Ectodermal cell (in vitro differentiated cells): ENCODE measurements around the gene RAB31.

Source experiments
- H3K27ac ChIP-seq: 2 replicates; pipeline ENCODE4 v1.7.0; 2013; ENCODE audit warnings: mild to moderate bottlenecking, low read depth, low read length; ENCODE audit not compliant: insufficient read depth, poor library complexity, severe bottlenecking
- H3K27me3 ChIP-seq: 2 replicates; pipeline ENCODE4 v1.7.0; 2013; ENCODE audit warnings: mild to moderate bottlenecking, low read length; ENCODE audit not compliant: insufficient read depth, control insufficient read depth, poor library complexity, severe bottlenecking
- H3K36me3 ChIP-seq: one replicate; pipeline ENCODE4 v1.7.0; 2013; ENCODE audit warnings: low read length; ENCODE audit not compliant: control insufficient read depth, insufficient read depth
- H3K4me1 ChIP-seq: one replicate; pipeline ENCODE4 v1.7.0; 2013; ENCODE audit warnings: low read length; ENCODE audit not compliant: control insufficient read depth, insufficient read depth
- H3K4me3 ChIP-seq: 2 replicates; pipeline ENCODE4 v1.7.0; 2013; ENCODE audit warnings: low read depth, low read length, control low read depth; ENCODE audit not compliant: insufficient read depth
- H3K9me3 ChIP-seq: 2 replicates; pipeline ENCODE4 v1.7.0; 2013; ENCODE audit warnings: mild to moderate bottlenecking, low read length, moderate library complexity; ENCODE audit not compliant: control insufficient read depth
- WGBS, 2 experiments: methylation state at CpG; one replicate each; pipeline ENCODE4 v1.1.7; 2013; ENCODE audit warnings: missing lambda C conversion rate in 2 of 2; 5-methylcytosine and 5-hydroxymethylcytosine counted together

RAB31 gene

DNA sequence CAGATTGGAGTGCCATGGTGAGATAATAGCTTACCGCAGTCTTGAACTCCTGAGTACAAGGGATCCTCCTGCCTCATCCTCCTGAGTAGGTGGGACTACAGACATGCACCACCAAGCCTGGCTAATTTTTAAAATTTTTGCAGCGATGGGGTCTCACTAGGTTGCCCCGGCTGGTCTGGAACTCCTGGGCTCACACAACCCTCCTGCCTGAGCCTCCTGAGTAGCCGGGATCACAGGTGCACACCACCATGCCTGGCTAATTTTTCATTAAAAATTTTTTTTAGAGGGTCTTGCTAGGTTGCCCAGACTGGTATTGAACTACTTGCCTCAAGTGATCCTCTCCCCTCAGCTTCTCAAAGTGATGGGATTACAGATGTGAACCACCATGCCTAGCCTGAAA, 27.8 kb downstream of the RAB31 start:
- no peak overlapping the region for H3K27ac ChIP-seq
- 71 to 75% methylated on average over 4 of the region's 4 CpGs for WGBS, 2 experiments

DNA sequence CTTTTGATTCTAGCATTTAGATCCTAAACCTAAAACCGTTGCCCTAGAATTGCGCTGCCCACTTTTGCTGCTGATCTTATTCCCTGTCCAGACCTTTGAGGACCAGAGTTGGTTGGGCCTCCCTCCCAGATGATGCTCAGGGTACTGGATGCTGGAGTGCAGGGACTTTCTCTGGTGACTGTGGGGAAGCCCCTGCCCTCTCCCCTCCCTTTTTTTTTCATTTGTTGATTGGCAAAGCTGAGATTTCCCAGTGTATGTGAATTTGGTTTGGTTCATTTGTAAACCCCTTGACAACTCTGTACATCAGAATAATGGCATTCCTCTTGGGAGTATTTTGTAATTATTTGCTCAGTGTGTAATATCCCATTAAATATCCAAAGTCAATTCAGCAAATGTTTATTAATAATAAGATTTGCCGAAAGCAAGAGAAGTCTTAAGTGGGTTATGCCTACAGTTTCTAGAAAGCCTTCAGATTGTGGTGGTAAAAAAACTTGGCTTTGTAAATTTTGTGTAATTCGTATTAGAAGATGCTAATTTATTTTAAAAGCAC, 28.3 kb downstream of the RAB31 start:
- no peak overlapping the region for H3K4me3 ChIP-seq
- no peak overlapping the region for H3K27ac ChIP-seq
- no peaks in the 10 kb centered on the region for H3K4me1 ChIP-seq
- no peaks in the 10 kb centered on the region for H3K9me3 ChIP-seq
- WGBS, 2 experiments, result 50 to 51% methylated on average over 4 of the region's 4 CpGs
- H3K27me3 ChIP-seq, result no peaks in the 10 kb centered on the region
- H3K36me3 ChIP-seq, result no peaks in the 10 kb centered on the region

More for the DNA sequence above, 27.8 kb downstream of the RAB31 start:
- H3K36me3 ChIP-seq, result no peaks in the 10 kb centered on the region
- H3K4me3 ChIP-seq, result no peak overlapping the region
- no peaks in the 10 kb centered on the region for H3K4me1 ChIP-seq
- H3K27me3 ChIP-seq, result no peaks in the 10 kb centered on the region
- H3K9me3 ChIP-seq, result no peaks in the 10 kb centered on the region

DNA sequence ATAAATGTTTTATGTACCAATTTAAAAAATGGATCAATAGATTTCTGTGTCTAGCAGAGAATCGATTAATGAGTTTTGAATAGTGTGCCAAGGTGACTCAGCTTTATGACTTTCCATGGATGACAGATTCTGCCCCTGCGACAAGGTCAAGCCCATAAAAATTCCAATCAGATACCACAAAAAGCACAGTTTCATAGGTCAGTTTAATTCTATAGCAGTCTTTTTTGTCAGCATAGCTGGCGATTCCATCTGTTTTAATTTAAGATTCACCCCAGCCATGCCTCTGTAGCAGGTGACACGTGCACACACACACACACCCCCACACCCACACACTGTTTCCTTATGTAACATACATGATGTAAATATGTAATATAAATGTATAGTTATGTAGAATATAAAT, 28.9 kb downstream of the RAB31 start:
- no peaks in the 10 kb centered on the region for H3K36me3 ChIP-seq
- H3K27me3 ChIP-seq, result no peaks in the 10 kb centered on the region
- no peak overlapping the region for H3K27ac ChIP-seq
- WGBS, 2 experiments, result 95 to 97% methylated on average over 3 to 4 of the region's 4 CpGs
- no peak overlapping the region for H3K4me3 ChIP-seq
- H3K4me1 ChIP-seq, result peaks cover 5% of the 10 kb centered on the region
- H3K9me3 ChIP-seq, result no peaks in the 10 kb centered on the region

- Histone ChIP-seq H3K4me3 (no peak overlapping the region), H3K36me3 (no peaks in the 10 kb centered on the region), H3K27me3 (no peaks in the 10 kb centered on the region), H3K9me3 (no peaks in the 10 kb centered on the region), H3K27ac (no peak overlapping the region), H3K4me1 (peaks cover 10% of the 10 kb centered on the region)
- 79 to 85% methylated on average over 13 of the region's 13 CpGs for WGBS, 2 experiments
Observed at GRCh38 chr18:9737472-9738121, 29.5 kb downstream of the RAB31 start.

DNA sequence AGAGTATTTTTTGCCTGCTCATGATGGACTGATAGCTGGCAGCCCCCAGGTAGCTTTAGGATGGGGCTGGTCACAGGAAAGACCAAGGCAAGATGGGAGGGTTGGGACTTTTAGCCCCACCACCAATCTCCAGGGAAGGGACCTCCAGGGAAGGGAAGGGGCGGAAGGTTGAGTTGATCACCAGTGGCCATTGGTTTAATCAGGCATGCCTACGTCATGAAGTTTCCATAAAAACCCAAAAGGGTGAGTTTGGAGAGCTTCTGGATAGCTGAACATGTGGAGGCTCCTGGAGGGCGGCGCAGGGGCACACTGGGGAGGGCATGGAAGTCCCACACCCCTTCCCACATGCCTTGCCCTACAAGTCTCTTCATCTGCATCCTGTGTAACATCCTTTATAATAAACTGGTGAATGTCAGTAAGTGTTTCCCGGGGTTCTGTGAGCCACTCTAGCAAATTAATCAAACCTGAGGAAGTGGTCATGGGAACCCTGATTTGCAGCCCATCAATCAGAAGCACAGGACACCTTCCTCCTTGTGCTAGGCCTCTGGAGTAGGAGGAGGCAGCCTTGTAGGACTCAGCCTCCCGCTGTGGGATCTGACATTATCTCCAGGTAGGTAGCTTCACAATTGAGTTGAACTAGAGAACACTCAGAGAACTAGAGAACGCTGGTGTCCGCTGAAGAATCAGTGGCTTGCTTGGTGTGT, 30.3 kb downstream of the RAB31 start:
- Histone ChIP-seq H3K4me1 (peaks cover 10% of the 10 kb centered on the region), H3K9me3 (no peaks in the 10 kb centered on the region), H3K27ac (no peak overlapping the region), H3K27me3 (no peaks in the 10 kb centered on the region), H3K4me3 (no peak overlapping the region), H3K36me3 (no peaks in the 10 kb centered on the region)
- whole genome bisulfite sequencing, 2 experiments, result 94 to 96% methylated on average over 8 of the region's 8 CpGs

DNA sequence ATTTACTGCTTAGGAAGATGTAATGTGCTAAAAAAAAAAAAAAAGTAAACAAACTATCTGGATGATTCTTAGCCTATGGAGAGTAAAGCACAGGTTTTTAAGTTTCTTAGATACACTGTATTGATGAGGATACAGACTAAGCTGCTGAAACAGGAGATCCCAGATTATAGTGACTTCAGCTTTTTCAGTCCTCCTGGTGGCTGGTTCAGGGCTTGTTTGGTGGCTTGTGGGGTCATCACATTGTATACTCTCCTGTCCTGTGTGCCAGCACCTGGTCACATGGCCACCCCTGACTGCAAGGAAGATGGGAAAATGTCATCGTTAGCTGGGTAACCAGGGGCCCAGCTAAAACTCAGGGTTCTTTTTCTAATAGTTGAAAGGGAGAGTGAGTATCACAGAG, 31.4 kb downstream of the RAB31 start:
- peaks cover 10% of the 10 kb centered on the region for H3K4me1 ChIP-seq
- WGBS, 2 experiments, result 82 to 84% methylated on average over 1 of the region's 1 CpG
- no peaks in the 10 kb centered on the region for H3K27me3 ChIP-seq
- H3K36me3 ChIP-seq, result no peaks in the 10 kb centered on the region
- H3K9me3 ChIP-seq, result no peaks in the 10 kb centered on the region
- no peak overlapping the region for H3K27ac ChIP-seq
- no peak overlapping the region for H3K4me3 ChIP-seq

GRCh38 chr18:9740071-9740470, 32.0 kb downstream of the RAB31 start:
- 91% methylated on average over 5 of the region's 5 CpGs for WGBS, 2 experiments
- H3K9me3 ChIP-seq, result no peaks in the 10 kb centered on the region
- peaks cover 10% of the 10 kb centered on the region for H3K4me1 ChIP-seq
- no peaks in the 10 kb centered on the region for H3K36me3 ChIP-seq
- no peak overlapping the region for H3K4me3 ChIP-seq
- H3K27ac ChIP-seq, result no peak overlapping the region
- no peaks in the 10 kb centered on the region for H3K27me3 ChIP-seq

DNA sequence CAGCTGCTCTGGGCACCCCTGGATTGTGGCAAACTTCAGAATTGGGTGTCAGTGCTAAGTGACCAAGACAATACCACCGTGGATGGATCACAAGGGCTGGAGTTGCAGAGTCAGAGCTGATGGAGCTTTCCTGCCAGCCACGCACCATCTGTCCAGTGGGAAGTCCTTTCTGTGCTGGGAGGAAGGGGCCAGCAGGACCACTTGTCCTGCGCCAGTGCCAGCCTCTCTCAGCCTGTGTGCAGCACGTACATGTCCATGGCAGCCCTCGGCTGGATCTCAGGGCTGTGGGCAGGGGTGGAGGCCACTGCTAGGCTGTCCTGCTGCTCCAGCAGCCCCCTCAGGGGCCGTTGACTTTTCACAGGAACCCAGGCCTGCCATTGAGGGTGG, 33.3 kb downstream of the RAB31 start:
- no peaks in the 10 kb centered on the region for H3K36me3 ChIP-seq
- H3K9me3 ChIP-seq, result no peaks in the 10 kb centered on the region
- no peaks in the 10 kb centered on the region for H3K27me3 ChIP-seq
- H3K4me1 ChIP-seq, result peaks cover 10% of the 10 kb centered on the region
- no peak overlapping the region for H3K4me3 ChIP-seq
- 92 to 93% methylated on average over 6 of the region's 6 CpGs for WGBS, 2 experiments
- H3K27ac ChIP-seq, result peak overlapping the region; percentile 9

DNA sequence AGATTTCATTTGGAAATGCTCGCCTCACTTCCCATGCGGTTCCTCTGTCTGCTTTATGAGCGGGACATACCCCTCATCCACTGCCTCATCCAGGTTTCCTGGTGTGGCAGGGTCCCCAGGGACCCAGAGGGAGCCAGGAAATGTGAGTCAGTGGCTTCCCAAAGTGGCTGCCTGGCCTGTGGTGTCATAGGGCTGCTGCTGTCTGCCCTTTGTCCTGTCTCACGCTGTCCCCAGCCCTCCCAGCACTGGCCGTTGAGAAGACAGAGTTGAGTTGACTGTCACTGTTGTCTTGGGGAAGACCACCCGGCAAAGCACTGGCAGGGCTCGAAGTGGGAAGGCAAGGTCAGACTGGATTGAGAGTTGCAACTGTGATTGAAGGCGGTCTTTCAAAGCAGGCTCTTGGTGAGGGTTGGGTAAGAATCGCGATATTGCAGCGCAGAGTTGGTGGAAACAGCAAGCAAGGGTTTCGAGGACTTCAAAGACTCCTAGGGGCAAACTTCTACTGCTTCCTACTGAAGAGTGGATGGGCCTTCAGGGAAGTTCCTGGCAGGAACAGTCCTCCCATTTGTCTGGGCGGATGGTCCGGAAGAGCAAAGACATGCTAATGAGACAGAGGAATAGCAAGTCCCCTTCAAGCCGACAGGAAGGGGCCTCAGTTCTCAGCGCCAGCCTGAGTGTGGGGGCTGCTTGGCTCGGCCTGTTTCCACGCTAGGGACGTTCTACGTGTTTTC, 33.9 kb downstream of the RAB31 start:
- Histone ChIP-seq H3K27ac (peak overlapping the region; percentile 9), H3K4me3 (no peak overlapping the region), H3K4me1 (peaks cover 10% of the 10 kb centered on the region)

DNA sequence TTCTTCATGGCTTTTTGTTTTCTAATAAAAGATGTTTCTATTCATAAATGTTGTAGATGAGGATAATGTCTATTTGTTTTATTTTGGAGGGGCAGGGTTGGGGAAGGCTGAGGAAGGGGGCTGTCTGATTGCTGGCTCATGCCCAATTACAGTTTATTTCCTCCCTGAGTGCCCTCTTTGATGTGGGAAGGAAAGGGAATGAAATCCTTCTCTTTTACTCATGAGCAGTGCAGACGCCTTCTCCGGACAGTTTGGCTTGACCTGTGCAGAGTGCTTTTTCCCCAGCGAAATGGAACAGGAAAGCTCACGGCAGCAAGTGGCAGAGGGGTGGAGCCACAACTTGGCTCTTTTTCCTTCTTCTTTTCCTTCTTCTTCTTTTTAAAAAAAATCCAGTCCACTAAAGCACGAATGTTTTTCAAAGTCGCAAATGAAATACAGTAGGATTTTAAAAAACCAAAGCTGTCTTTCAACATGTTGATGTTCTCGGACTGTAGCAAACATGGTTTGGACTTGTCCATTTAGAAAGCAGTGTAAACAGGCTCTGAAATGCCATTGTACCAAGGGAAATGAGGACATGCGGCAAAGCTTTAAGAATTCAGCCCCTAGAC, 34.5 kb downstream of the RAB31 start:
- no peak overlapping the region for H3K4me3 ChIP-seq
- H3K27ac ChIP-seq, result no peak overlapping the region
- no peaks in the 10 kb centered on the region for H3K36me3 ChIP-seq
- WGBS, 2 experiments, result 58 to 62% methylated on average over 8 of the region's 8 CpGs
- H3K4me1 ChIP-seq, result peaks cover 10% of the 10 kb centered on the region
- H3K9me3 ChIP-seq, result no peaks in the 10 kb centered on the region
- no peaks in the 10 kb centered on the region for H3K27me3 ChIP-seq

More for the DNA sequence above, 33.9 kb downstream of the RAB31 start:
- H3K36me3 ChIP-seq, result no peaks in the 10 kb centered on the region
- 49 to 53% methylated on average over 20 of the region's 20 CpGs for WGBS, 2 experiments
- no peaks in the 10 kb centered on the region for H3K27me3 ChIP-seq
- no peaks in the 10 kb centered on the region for H3K9me3 ChIP-seq
